ENCODE measurements around the gene TMEFF1.

Gene TMEFF1

GRCh38 chr9:100465274-100465673, 7.7 kb upstream of the TMEFF1 start:
- Mint-ChIP-seq H3K27me3 (peaks cover 0 to 11% of the 10 kb centered on the region in 2 donors), H3K9me3 (no peaks in the 10 kb centered on the region), H3K36me3 (ENCODE audit: insufficient read depth) (no peaks in the 10 kb centered on the region), H3K27ac (no peak overlapping the region), H3K4me3 (no peak overlapping the region), H3K4me1 (ENCODE audit: low read depth in 2 of 2) (no peaks in the 10 kb centered on the region)
- no peak for DNase-seq
- ATAC-seq (replicated peaks): no peak

- Mint-ChIP-seq H3K27ac (no peak overlapping the region), H3K9me3 (no peaks in the 10 kb centered on the region), H3K4me1 (ENCODE audit: low read depth in 2 of 2) (no peaks in the 10 kb centered on the region), H3K36me3 (ENCODE audit: insufficient read depth) (no peaks in the 10 kb centered on the region), H3K4me3 (no peak overlapping the region), H3K27me3 (peaks cover 0 to 11% of the 10 kb centered on the region in 2 donors)
- no peak for DNase-seq
- ATAC-seq (replicated peaks): no peak
Observed at GRCh38 chr9:100465761-100466160, 7.2 kb upstream of the TMEFF1 start.

GRCh38 chr9:100466171-100466828, 6.6 kb upstream of the TMEFF1 start:
- Mint-ChIP-seq H3K4me3 (no peak overlapping the region), H3K4me1 (ENCODE audit: low read depth in 2 of 2) (no peaks in the 10 kb centered on the region), H3K36me3 (ENCODE audit: insufficient read depth) (no peaks in the 10 kb centered on the region), H3K9me3 (no peaks in the 10 kb centered on the region), H3K27ac (no peak overlapping the region), H3K27me3 (peaks cover 0 to 11% of the 10 kb centered on the region in 2 donors)
- ATAC-seq (replicated peaks) (no peak), DNase-seq (no peak)

GRCh38 chr9:100466829-100467221, 6.1 kb upstream of the TMEFF1 start:
- Mint-ChIP-seq H3K27me3 (peaks cover 0 to 16% of the 10 kb centered on the region in 2 donors), H3K4me3 (no peak overlapping the region), H3K27ac (no peak overlapping the region), H3K9me3 (no peaks in the 10 kb centered on the region), H3K4me1 (ENCODE audit: low read depth in 2 of 2) (no peaks in the 10 kb centered on the region), H3K36me3 (ENCODE audit: insufficient read depth) (no peaks in the 10 kb centered on the region)
- DNase-seq (no peak), ATAC-seq (replicated peaks) (no peak)

GRCh38 chr9:100468041-100468440, 4.9 kb upstream of the TMEFF1 start:
- Mint-ChIP-seq H3K4me3 (no peak overlapping the region), H3K27me3 (peaks cover 7 to 25% of the 10 kb centered on the region in 2 donors), H3K36me3 (ENCODE audit: insufficient read depth) (no peaks in the 10 kb centered on the region), H3K27ac (no peak overlapping the region), H3K9me3 (no peaks in the 10 kb centered on the region), H3K4me1 (ENCODE audit: low read depth in 2 of 2) (no peaks in the 10 kb centered on the region)
- DNase-seq (no peak), ATAC-seq (replicated peaks) (no peak)

GRCh38 chr9:100472268-100472667, 681 bp upstream of the TMEFF1 start:
- Mint-ChIP-seq H3K27me3 (peaks cover 28 to 51% of the 10 kb centered on the region in 2 donors), H3K27ac (no peak overlapping the region), H3K4me1 (ENCODE audit: low read depth in 2 of 2) (peaks cover 4 to 6% of the 10 kb centered on the region in 2 donors), H3K36me3 (ENCODE audit: insufficient read depth) (no peaks in the 10 kb centered on the region), H3K9me3 (no peaks in the 10 kb centered on the region), H3K4me3 (peak overlapping the region; percentile 27 to 41)
- ATAC-seq (replicated peaks) (no peak), DNase-seq (no peak)

GRCh38 chr9:100473276-100474081, 530 bp downstream of the TMEFF1 start:
- Mint-ChIP-seq H3K27me3 (peaks cover 35 to 51% of the 10 kb centered on the region in 2 donors), H3K36me3 (ENCODE audit: insufficient read depth) (no peaks in the 10 kb centered on the region), H3K27ac (no peak overlapping the region), H3K4me1 (ENCODE audit: low read depth in 2 of 2) (peaks cover 4 to 6% of the 10 kb centered on the region in 2 donors), H3K4me3 (peak overlapping the region; percentile 56 to 68), H3K9me3 (no peaks in the 10 kb centered on the region)
- peak; percentile 2 to 9 (median 5) for DNase-seq
- ATAC-seq (replicated peaks): peak; percentile 67

- no peak overlapping the region for H3K27ac Mint-ChIP-seq
- no peak for ATAC-seq (replicated peaks)
Observed at GRCh38 chr9:100474082-100474923, 1.4 kb downstream of the TMEFF1 start.

GRCh38 chr9:100474924-100475276, 2.0 kb downstream of the TMEFF1 start:
- H3K36me3 Mint-ChIP-seq (ENCODE audit: insufficient read depth): no peaks in the 10 kb centered on the region
- H3K4me3 Mint-ChIP-seq: peak overlapping the region in 1 of 2 donors; percentile 56
- DNase-seq (no peak), ATAC-seq (replicated peaks) (no peak)
- peaks cover 4 to 6% of the 10 kb centered on the region in 2 donors for H3K4me1 Mint-ChIP-seq (ENCODE audit: low read depth in 2 of 2)
- no peak overlapping the region for H3K27ac Mint-ChIP-seq
- H3K27me3 Mint-ChIP-seq: peaks cover 39 to 40% of the 10 kb centered on the region in 2 donors
- no peaks in the 10 kb centered on the region for H3K9me3 Mint-ChIP-seq

More at GRCh38 chr9:100474082-100474923, 1.4 kb downstream of the TMEFF1 start:
- H3K4me1 Mint-ChIP-seq (ENCODE audit: low read depth in 2 of 2): peaks cover 4 to 6% of the 10 kb centered on the region in 2 donors
- no peaks in the 10 kb centered on the region for H3K36me3 Mint-ChIP-seq (ENCODE audit: insufficient read depth)
- peaks cover 39 to 46% of the 10 kb centered on the region in 2 donors for H3K27me3 Mint-ChIP-seq
- H3K9me3 Mint-ChIP-seq: no peaks in the 10 kb centered on the region
- H3K4me3 Mint-ChIP-seq: peak overlapping the region; percentile 56 to 68
- no peak for DNase-seq

- Mint-ChIP-seq H3K4me3 (no peak overlapping the region), H3K36me3 (ENCODE audit: insufficient read depth) (no peaks in the 10 kb centered on the region), H3K27me3 (peaks cover 43 to 46% of the 10 kb centered on the region in 2 donors), H3K4me1 (ENCODE audit: low read depth in 2 of 2) (peaks cover 4 to 6% of the 10 kb centered on the region in 2 donors), H3K27ac (no peak overlapping the region), H3K9me3 (no peaks in the 10 kb centered on the region)
- no peak for DNase-seq
- no peak for ATAC-seq (replicated peaks)
Observed at GRCh38 chr9:100477241-100477640, 4.3 kb downstream of the TMEFF1 start.

GRCh38 chr9:100478192-100478591, 5.2 kb downstream of the TMEFF1 start:
- H3K27me3 Mint-ChIP-seq: peaks cover 39 to 46% of the 10 kb centered on the region in 2 donors
- ATAC-seq (replicated peaks): no peak
- no peaks in the 10 kb centered on the region for H3K9me3 Mint-ChIP-seq
- no peak overlapping the region for H3K4me3 Mint-ChIP-seq
- peaks cover 4 to 6% of the 10 kb centered on the region in 2 donors for H3K4me1 Mint-ChIP-seq (ENCODE audit: low read depth in 2 of 2)
- H3K36me3 Mint-ChIP-seq (ENCODE audit: insufficient read depth): no peaks in the 10 kb centered on the region
- no peak for DNase-seq
- H3K27ac Mint-ChIP-seq: no peak overlapping the region

- H3K4me3 Mint-ChIP-seq: no peak overlapping the region
- DNase-seq (no peak), ATAC-seq (replicated peaks) (no peak)
- peaks cover 29 to 35% of the 10 kb centered on the region in 2 donors for H3K27me3 Mint-ChIP-seq
- H3K36me3 Mint-ChIP-seq (ENCODE audit: insufficient read depth): no peaks in the 10 kb centered on the region
- no peaks in the 10 kb centered on the region for H3K4me1 Mint-ChIP-seq (ENCODE audit: low read depth in 2 of 2)
- no peaks in the 10 kb centered on the region for H3K9me3 Mint-ChIP-seq
- no peak overlapping the region for H3K27ac Mint-ChIP-seq
Observed at GRCh38 chr9:100479820-100480219, 6.9 kb downstream of the TMEFF1 start.

GRCh38 chr9:100485196-100485595, 12.2 kb downstream of the TMEFF1 start:
- DNase-seq: no peak
- no peak for ATAC-seq (replicated peaks)
- peaks cover 7 to 20% of the 10 kb centered on the region in 2 donors for H3K27me3 Mint-ChIP-seq
- no peaks in the 10 kb centered on the region for H3K9me3 Mint-ChIP-seq
- no peak overlapping the region for H3K4me3 Mint-ChIP-seq
- H3K36me3 Mint-ChIP-seq (ENCODE audit: insufficient read depth): no peaks in the 10 kb centered on the region
- H3K27ac Mint-ChIP-seq: no peak overlapping the region
- no peaks in the 10 kb centered on the region for H3K4me1 Mint-ChIP-seq (ENCODE audit: low read depth in 2 of 2)

Measured in effector memory CD8-positive, alpha-beta T cell (primary cell).